ENCODE results near the gene AFTPH. TPM values are rescaled to one million over a fixed set of nuclear protein-coding genes. Genes with fewer than 3 reads are reported as not detected.

The AFTPH gene
- total RNA-seq, 1 experiment from 2014 or later: 13.5 TPM

DNA sequence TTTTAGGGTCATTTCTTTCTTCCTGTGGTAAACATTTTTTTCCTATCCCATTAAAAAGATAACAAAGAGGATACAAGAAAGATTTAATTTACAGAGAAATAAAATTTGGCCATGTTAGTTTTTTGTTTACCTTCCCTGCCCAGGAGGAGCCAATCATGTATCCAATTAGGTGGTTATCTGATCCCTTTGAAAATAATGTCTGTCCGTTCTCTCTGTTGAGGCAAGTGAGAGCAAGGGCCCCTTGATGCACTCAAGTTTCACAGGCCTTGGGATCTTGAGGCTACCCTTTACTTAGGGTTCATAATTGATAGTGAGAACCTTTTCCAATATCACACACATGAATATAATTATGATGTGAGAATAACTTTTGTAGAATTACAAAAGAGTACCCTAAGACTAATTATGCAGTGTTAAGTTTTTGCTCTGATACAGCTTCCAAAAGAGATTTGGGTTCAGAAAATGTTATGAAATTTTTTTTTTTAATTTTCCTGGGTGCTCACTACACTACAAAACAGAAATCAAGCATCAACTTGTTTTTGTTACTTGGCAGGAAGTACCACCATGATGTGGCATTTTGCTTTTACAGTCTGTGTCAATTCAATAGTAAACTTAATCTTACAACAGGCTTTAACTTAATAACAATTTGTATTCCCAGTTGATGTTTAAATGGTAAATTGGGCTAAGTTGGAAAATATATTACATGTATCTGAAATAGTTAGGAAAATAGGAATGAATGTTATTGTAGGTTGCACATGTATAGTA is 42.0 kb downstream of the AFTPH start:
- peaks cover 0 to 6% (median 4%) of the 10 kb centered on the region in 3 experiments; a peak in 2 of 7 replicates for H3K36me3 Mint-ChIP-seq (ENCODE audit: insufficient read depth in 1 of 3, low read depth in 3 of 3)
- no peak overlapping the region for H2BK120ac ChIP-seq (ENCODE audit: low read depth, low read length, poor library complexity, severe bottlenecking)
- no peak overlapping the region for H2BK5ac ChIP-seq (ENCODE audit: insufficient read length, low read length)
- no peak overlapping the region for H3K27ac ChIP-seq (ENCODE audit: insufficient read length, low read depth, low read length)
- H3K23ac ChIP-seq (ENCODE audit: insufficient read length, low read depth, low read length): no peak overlapping the region
- no peak overlapping the region for H3K4ac ChIP-seq (ENCODE audit: low read depth, low read length)
- H3K9me3 ChIP-seq (ENCODE audit: control insufficient read depth, low read depth, low read length): no peaks in the 10 kb centered on the region
- no peak overlapping the region for H2BK12ac ChIP-seq (ENCODE audit: insufficient read length, low read depth, low read length)
- TF ChIP-seq, protein P1, sequence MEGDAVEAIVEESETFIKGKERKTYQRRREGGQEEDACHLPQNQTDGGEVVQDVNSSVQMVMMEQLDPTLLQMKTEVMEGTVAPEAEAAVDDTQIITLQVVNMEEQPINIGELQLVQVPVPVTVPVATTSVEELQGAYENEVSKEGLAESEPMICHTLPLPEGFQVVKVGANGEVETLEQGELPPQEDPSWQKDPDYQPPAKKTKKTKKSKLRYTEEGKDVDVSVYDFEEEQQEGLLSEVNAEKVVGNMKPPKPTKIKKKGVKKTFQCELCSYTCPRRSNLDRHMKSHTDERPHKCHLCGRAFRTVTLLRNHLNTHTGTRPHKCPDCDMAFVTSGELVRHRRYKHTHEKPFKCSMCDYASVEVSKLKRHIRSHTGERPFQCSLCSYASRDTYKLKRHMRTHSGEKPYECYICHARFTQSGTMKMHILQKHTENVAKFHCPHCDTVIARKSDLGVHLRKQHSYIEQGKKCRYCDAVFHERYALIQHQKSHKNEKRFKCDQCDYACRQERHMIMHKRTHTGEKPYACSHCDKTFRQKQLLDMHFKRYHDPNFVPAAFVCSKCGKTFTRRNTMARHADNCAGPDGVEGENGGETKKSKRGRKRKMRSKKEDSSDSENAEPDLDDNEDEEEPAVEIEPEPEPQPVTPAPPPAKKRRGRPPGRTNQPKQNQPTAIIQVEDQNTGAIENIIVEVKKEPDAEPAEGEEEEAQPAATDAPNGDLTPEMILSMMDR (conservative IDR thresholded peaks at IDR 0.05): no peak
- H3K4me2 ChIP-seq (ENCODE audit: insufficient read depth, insufficient read length, low read length): no peak overlapping the region
- H2BK15ac ChIP-seq (ENCODE audit: low read depth, low read length): no peak overlapping the region
- no peaks in the 10 kb centered on the region for H3K27me3 ChIP-seq (ENCODE audit: insufficient read depth, low read length)
- H3K4me1 Mint-ChIP-seq: no peaks in the 10 kb centered on the region; a peak in 1 of 4 replicates
- no peaks in the 10 kb centered on the region for H3K23me2 ChIP-seq (ENCODE audit: insufficient read length, low read depth, low read length, poor library complexity, severe bottlenecking)
- H3K79me2 ChIP-seq (ENCODE audit: insufficient read depth, low read length): no peaks in the 10 kb centered on the region
- H3K9me3 Mint-ChIP-seq: no peaks in the 10 kb centered on the region
- H4K20me1 ChIP-seq (ENCODE audit: control insufficient read depth, insufficient read depth, insufficient read length): no peaks in the 10 kb centered on the region
- no peak overlapping the region for H3K56ac ChIP-seq (ENCODE audit: insufficient read length, low read depth, low read length)
- no peaks in the 10 kb centered on the region for H3K27me3 Mint-ChIP-seq (ENCODE audit: low read depth)
- DNase-seq: no peak
- H2AFZ ChIP-seq (ENCODE audit: low read length): no peak overlapping the region
- no peak overlapping the region for H4K5ac ChIP-seq (ENCODE audit: insufficient read length, low read depth, low read length)
- no peak overlapping the region for H3K4me3 Mint-ChIP-seq
- no peak overlapping the region for H3K9ac ChIP-seq (ENCODE audit: extremely low read depth, insufficient read length, low read length)
- no peak overlapping the region for H2BK20ac ChIP-seq (ENCODE audit: low read depth, low read length, poor library complexity, severe bottlenecking)
- no peak overlapping the region for H3T11ph ChIP-seq (ENCODE audit: low read length)
- H3K79me1 ChIP-seq (ENCODE audit: insufficient read depth, low read depth, low read length, poor library complexity, severe bottlenecking): no peaks in the 10 kb centered on the region
- no peak overlapping the region for H4K91ac ChIP-seq (ENCODE audit: insufficient read length, low read depth, low read length)
- no peak overlapping the region for H4K8ac ChIP-seq (replicated peaks; ENCODE audit: insufficient read length, low read depth, low read length)
- H3K18ac ChIP-seq (ENCODE audit: insufficient read length, low read depth, low read length): no peak overlapping the region
- H2AK5ac ChIP-seq (ENCODE audit: insufficient read length, low read length): no peak overlapping the region
- WGBS (ENCODE audit: extremely low coverage, insufficient read length, low lambda C conversion rate): no CpG with 5 or more reads among the region's 1 CpG
- no peaks in the 10 kb centered on the region for H3K4me1 ChIP-seq (ENCODE audit: insufficient read depth, low read length)
- H3K27ac Mint-ChIP-seq: no peak overlapping the region
- H3K14ac ChIP-seq (ENCODE audit: insufficient read depth, low read length): no peak overlapping the region

Measured in H9 (cell line).